ENCODE results near the gene DDIAS. TPM values are rescaled to one million over a fixed set of nuclear protein-coding genes. Genes with fewer than 3 reads are reported as not detected.

The DDIAS gene
- total and polyA plus RNA-seq, 9 of the 15 experiments (the other 6 are each of a cell fraction or from before 2014, with no cell fraction given): 9.4 to 27.2 (median 23.3) TPM

DNA sequence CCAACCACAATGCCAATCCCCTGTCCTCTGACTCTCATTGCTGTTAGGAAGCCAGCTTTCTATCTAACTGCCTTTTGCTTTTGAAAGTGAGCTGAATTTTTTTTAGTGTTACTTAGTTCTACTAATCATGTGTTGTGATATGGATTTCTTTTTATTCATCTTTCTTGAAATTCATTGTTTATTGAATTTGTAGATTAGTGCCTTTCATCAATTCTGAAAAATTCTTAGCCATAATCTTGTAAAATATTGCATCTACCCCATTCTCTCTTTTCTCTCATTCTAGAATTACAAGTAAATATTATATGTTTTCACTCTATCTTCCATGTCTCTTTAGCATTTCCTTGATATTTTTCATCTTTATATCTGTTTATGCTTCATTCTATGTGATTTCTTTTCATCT, 47.8 kb downstream of the DDIAS start (continued):
- TF ChIP-seq CHD7 (IDR thresholded peaks at IDR 0.05; ENCODE audit: low read depth, low read length) (no peak), TCFL5 (CRISPR knock-in tag; conservative IDR thresholded peaks at IDR 0.05) (no peak), SRSF3 (IDR thresholded peaks at IDR 0.05; ENCODE audit: insufficient read depth, low read length) (no peak), DPF2 (IDR thresholded peaks at IDR 0.05) (no peak), CC2D1A (IDR thresholded peaks at IDR 0.05) (no peak), CHD2 (IDR thresholded peaks at IDR 0.05; ENCODE audit: low read depth, low read length) (no peak)
- TF ChIP-seq, protein P1, sequence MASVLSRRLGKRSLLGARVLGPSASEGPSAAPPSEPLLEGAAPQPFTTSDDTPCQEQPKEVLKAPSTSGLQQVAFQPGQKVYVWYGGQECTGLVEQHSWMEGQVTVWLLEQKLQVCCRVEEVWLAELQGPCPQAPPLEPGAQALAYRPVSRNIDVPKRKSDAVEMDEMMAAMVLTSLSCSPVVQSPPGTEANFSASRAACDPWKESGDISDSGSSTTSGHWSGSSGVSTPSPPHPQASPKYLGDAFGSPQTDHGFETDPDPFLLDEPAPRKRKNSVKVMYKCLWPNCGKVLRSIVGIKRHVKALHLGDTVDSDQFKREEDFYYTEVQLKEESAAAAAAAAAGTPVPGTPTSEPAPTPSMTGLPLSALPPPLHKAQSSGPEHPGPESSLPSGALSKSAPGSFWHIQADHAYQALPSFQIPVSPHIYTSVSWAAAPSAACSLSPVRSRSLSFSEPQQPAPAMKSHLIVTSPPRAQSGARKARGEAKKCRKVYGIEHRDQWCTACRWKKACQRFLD (CRISPR knock-in tag; IDR thresholded peaks at IDR 0.05): no peak
